Activated CD4-positive, alpha-beta T cell treated with anti-CD3 and anti-CD28 coated beads for 36 hours (primary cell): ENCODE data around the gene TMEM205. TPM values are rescaled to one million over a fixed set of nuclear protein-coding genes. Genes with fewer than 3 reads are reported as not detected.

ENCODE experiments used
- ATAC-seq: fragments of 200-7000 bp; cut with Tn5 transposase; one replicate; pipeline ENCODE4 v1.10.0; 2021; ENCODE audit warnings: mild to moderate bottlenecking, moderate library complexity
- CTCF ChIA-PET: fragments of 350-600 bp; sonication (Branson Sonifier 250); formaldehyde crosslinking; loops from one replicate; lab custom pipeline; 2021; ENCODE audit warnings: antibody characterized with exemption; lab: Charles Lee
- POLR2A ChIA-PET: fragments of 350-600 bp; sonication (Branson Sonifier 250); formaldehyde crosslinking; loops from one replicate; lab custom pipeline; 2021; ENCODE audit warnings: antibody characterized with exemption, inconsistent platforms; lab: Charles Lee
- DNase-seq: peaks from one replicate; pipeline ENCODE4 v3.0.0-alpha.2; 2020
- H3K27ac Mint-ChIP-seq: one replicate; pipeline ENCODE4 v1.8.0; 2021; ENCODE audit warnings: mixed read lengths
- H3K27me3 Mint-ChIP-seq: one replicate; pipeline ENCODE4 v1.8.0; 2021; ENCODE audit warnings: mixed read lengths
- H3K36me3 Mint-ChIP-seq: one replicate; pipeline ENCODE4 v1.8.0; 2021; ENCODE audit warnings: low read depth, mixed read lengths
- H3K4me1 Mint-ChIP-seq: one replicate; pipeline ENCODE4 v1.8.0; 2021; ENCODE audit warnings: mixed read lengths
- H3K4me3 Mint-ChIP-seq: one replicate; pipeline ENCODE4 v1.8.0; 2021; ENCODE audit warnings: mild to moderate bottlenecking, moderate library complexity, mixed read lengths
- H3K9me3 Mint-ChIP-seq: one replicate; pipeline ENCODE4 v1.8.0; 2021; ENCODE audit warnings: low read depth, mixed read lengths
- intact Hi-C, 2 experiments: fragments of 100-400 bp; cut with DNase I in 1 of 2; cut with micrococcal nuclease in 1 of 2; formaldehyde crosslinking; loops; one replicate each; pipeline versions ENCODE4 v1.14.2 to v1.15.1; 2022 to 2024; cut with DNase I, micrococcal nuclease
- total RNA-seq, 2 experiments: library from RNA; stranded (reverse); gene quantifications; one replicate each; pipeline ENCODE4 v1.2.3, GENCODE V29; 2021

Gene TMEM205
- total RNA-seq, 2 experiments from 2014 or later, result 28.0 to 32.6 TPM

- H3K27ac Mint-ChIP-seq, result no peak overlapping the region
- H3K36me3 Mint-ChIP-seq, result peaks cover 24% of the 10 kb centered on the region
- no peaks in the 10 kb centered on the region for H3K9me3 Mint-ChIP-seq
- peaks cover 20% of the 10 kb centered on the region for H3K4me1 Mint-ChIP-seq
- ChIA-PET POLR2A (interaction anchor here (0.6 to 1.4 kb wide), 3 partner anchors 27 to 289 kb away, joined by 4 to 8 read pairs (median 4); partner anchors contain the start of genes CCDC159 and TMEM205), CTCF (interaction anchor here (0.6 to 2.3 kb wide), 6 partner anchors 15 to 110 kb away, joined by 3 to 16 read pairs (median 4); partner anchors contain the start of genes CCDC159 and TMEM205)
- DNase-seq (no peak), ATAC-seq (no peak)
- no peak overlapping the region for H3K4me3 Mint-ChIP-seq
- intact Hi-C loops, result loop anchor here in 1 of 2 experiments (10.0 kb wide), 1 partner anchor 1119 kb away; the partner anchor contains the start of gene MRPL4
- H3K27me3 Mint-ChIP-seq, result no peaks in the 10 kb centered on the region
Measured at GRCh38 chr19:11373166-11373884, 27.3 kb upstream of the TMEM205 start.

GRCh38 chr19:11370744-11371143 is 24.7 kb upstream of the TMEM205 start:
- no peaks in the 10 kb centered on the region for H3K9me3 Mint-ChIP-seq
- peaks cover 3% of the 10 kb centered on the region for H3K4me1 Mint-ChIP-seq
- ATAC-seq, result no peak
- ChIA-PET POLR2A (no interaction called here), CTCF (interaction anchor here (0.6 kb wide), 1 partner anchor 211 kb away, joined by 3 read pairs; no protein-coding TSS in a partner anchor)
- H3K27ac Mint-ChIP-seq, result no peak overlapping the region
- H3K27me3 Mint-ChIP-seq, result no peaks in the 10 kb centered on the region
- DNase-seq, result no peak
- peaks cover 19% of the 10 kb centered on the region for H3K36me3 Mint-ChIP-seq
- H3K4me3 Mint-ChIP-seq, result no peak overlapping the region
- intact Hi-C loops, result loop anchor here in 1 of 2 experiments (10.0 kb wide), 1 partner anchor 1116 kb away; the partner anchor contains the start of gene MRPL4

GRCh38 chr19:11367528-11367927 is 21.5 kb upstream of the TMEM205 start:
- Mint-ChIP-seq H3K36me3 (peaks cover 19% of the 10 kb centered on the region), H3K9me3 (no peaks in the 10 kb centered on the region), H3K27ac (no peak overlapping the region), H3K4me1 (no peaks in the 10 kb centered on the region), H3K4me3 (no peak overlapping the region), H3K27me3 (no peaks in the 10 kb centered on the region)
- POLR2A ChIA-PET, result no interaction called here
- DNase-seq, result no peak
- CTCF ChIA-PET, result interaction anchor here (1.4 to 3.0 kb wide), 3 partner anchors 10 to 16 kb away, joined by 3 to 13 read pairs (median 10); no protein-coding TSS in a partner anchor
- ATAC-seq, result no peak
- intact Hi-C loops, result no loop called here

- ChIA-PET POLR2A (no interaction called here), CTCF (interaction anchor here (0.6 to 0.7 kb wide), 2 partner anchors 34 to 203 kb away, joined by 4 read pairs; no protein-coding TSS in a partner anchor)
- DNase-seq (no peak), ATAC-seq (no peak)
- no peaks in the 10 kb centered on the region for H3K4me1 Mint-ChIP-seq
- no peaks in the 10 kb centered on the region for H3K9me3 Mint-ChIP-seq
- no peak overlapping the region for H3K27ac Mint-ChIP-seq
- H3K36me3 Mint-ChIP-seq, result peaks cover 11% of the 10 kb centered on the region
- intact Hi-C loops, result no loop called here
- no peak overlapping the region for H3K4me3 Mint-ChIP-seq
- no peaks in the 10 kb centered on the region for H3K27me3 Mint-ChIP-seq
Measured at GRCh38 chr19:11365557-11366117, 19.6 kb upstream of the TMEM205 start.

- Mint-ChIP-seq H3K36me3 (peaks cover 10% of the 10 kb centered on the region), H3K27ac (no peak overlapping the region), H3K27me3 (no peaks in the 10 kb centered on the region), H3K4me1 (no peaks in the 10 kb centered on the region), H3K4me3 (no peak overlapping the region), H3K9me3 (no peaks in the 10 kb centered on the region)
- DNase-seq, result no peak
- intact Hi-C loops, result no loop called here
- CTCF ChIA-PET, result no interaction called here
- ATAC-seq, result no peak
- POLR2A ChIA-PET, result no interaction called here
Measured at GRCh38 chr19:11364935-11365334, 18.9 kb upstream of the TMEM205 start.

GRCh38 chr19:11364296-11364904 is 18.3 kb upstream of the TMEM205 start:
- no peaks in the 10 kb centered on the region for H3K27me3 Mint-ChIP-seq
- POLR2A ChIA-PET, result no interaction called here
- peaks cover 9% of the 10 kb centered on the region for H3K36me3 Mint-ChIP-seq
- ATAC-seq (no peak), DNase-seq (no peak)
- no peak overlapping the region for H3K4me3 Mint-ChIP-seq
- CTCF ChIA-PET, result no interaction called here
- intact Hi-C loops, result no loop called here
- no peaks in the 10 kb centered on the region for H3K9me3 Mint-ChIP-seq
- no peak overlapping the region for H3K27ac Mint-ChIP-seq
- no peaks in the 10 kb centered on the region for H3K4me1 Mint-ChIP-seq

- no peak for ATAC-seq
- Mint-ChIP-seq H3K27ac (no peak overlapping the region), H3K9me3 (no peaks in the 10 kb centered on the region), H3K4me1 (no peaks in the 10 kb centered on the region), H3K4me3 (no peak overlapping the region), H3K27me3 (peaks cover 3% of the 10 kb centered on the region), H3K36me3 (peaks cover 7% of the 10 kb centered on the region)
- ChIA-PET POLR2A (no interaction called here), CTCF (no interaction called here)
- DNase-seq, result no peak
- intact Hi-C loops, result no loop called here
Measured at GRCh38 chr19:11363881-11364280, 17.8 kb upstream of the TMEM205 start.

GRCh38 chr19:11361771-11362731 is 16.0 kb upstream of the TMEM205 start:
- Mint-ChIP-seq H3K27me3 (peaks cover 3% of the 10 kb centered on the region), H3K36me3 (peaks cover 3% of the 10 kb centered on the region), H3K9me3 (no peaks in the 10 kb centered on the region), H3K27ac (no peak overlapping the region), H3K4me1 (no peaks in the 10 kb centered on the region), H3K4me3 (no peak overlapping the region)
- ATAC-seq, result no peak
- POLR2A ChIA-PET, result interaction anchor here (0.6 kb wide), 1 partner anchor 19 kb away, joined by 3 read pairs; no protein-coding TSS in a partner anchor
- DNase-seq, result no peak
- intact Hi-C loops, result no loop called here
- CTCF ChIA-PET, result interaction anchor here (0.6 to 0.7 kb wide), 2 partner anchors 86 to 664 kb away, joined by 3 read pairs; no protein-coding TSS in a partner anchor

GRCh38 chr19:11361037-11361770 is 15.1 kb upstream of the TMEM205 start:
- Mint-ChIP-seq H3K36me3 (peaks cover 3% of the 10 kb centered on the region), H3K9me3 (no peaks in the 10 kb centered on the region), H3K4me1 (peaks cover under 1% of the 10 kb centered on the region), H3K27me3 (peaks cover 7% of the 10 kb centered on the region), H3K4me3 (no peak overlapping the region), H3K27ac (no peak overlapping the region)
- intact Hi-C loops, result no loop called here
- CTCF ChIA-PET, result interaction anchor here (0.7 kb wide), 2 partner anchors 39 to 85 kb away, joined by 3 read pairs; no protein-coding TSS in a partner anchor
- ATAC-seq, result peak; percentile 33
- DNase-seq, result peak; percentile 52
- POLR2A ChIA-PET, result interaction anchor here (0.6 kb wide), 1 partner anchor 18 kb away, joined by 3 read pairs; no protein-coding TSS in a partner anchor

GRCh38 chr19:11359421-11359820 is 13.4 kb upstream of the TMEM205 start:
- H3K4me1 Mint-ChIP-seq, result peaks cover 7% of the 10 kb centered on the region
- DNase-seq (no peak), ATAC-seq (no peak)
- H3K9me3 Mint-ChIP-seq, result no peaks in the 10 kb centered on the region
- no peak overlapping the region for H3K27ac Mint-ChIP-seq
- intact Hi-C loops, result no loop called here
- no peak overlapping the region for H3K4me3 Mint-ChIP-seq
- peaks cover 13% of the 10 kb centered on the region for H3K27me3 Mint-ChIP-seq
- H3K36me3 Mint-ChIP-seq, result no peaks in the 10 kb centered on the region
- ChIA-PET CTCF (interaction anchor here (0.6 kb wide), 1 partner anchor 63 kb away, joined by 3 read pairs; the partner anchor contains the start of gene TSPAN16), POLR2A (no interaction called here)
